Lower leg skin (tissue), 4 donors: Measurements from ENCODE around the gene USP35. TPM values are rescaled to one million over a fixed set of nuclear protein-coding genes. Genes with fewer than 3 reads are reported as not detected.

ENCODE experiments used
- DNase-seq, 2 donors: peaks; one replicate each; pipeline ENCODE4 v3.0.0-alpha.2; 2019; ENCODE audit warnings: low spot score in 2 of 2
- H3K4me3 ChIP-seq: fragments of 200-600 bp; sonication (generic); 2 replicates; pipeline ENCODE4 v1.5.1; 2017; ENCODE audit warnings: mild to moderate bottlenecking, low read depth; ENCODE audit not compliant: poor library complexity, severe bottlenecking
- POLR2A ChIP-seq, 2 donors: fragments of 450-650 bp; IDR thresholded peaks; one replicate each; pipeline ENCODE4 v1.6.1; 2016 to 2017; ENCODE audit warnings: antibody characterized with exemption in 2 of 2, mild to moderate bottlenecking in 1 of 2, moderate library complexity in 1 of 2
- WGBS, 2 donors: methylation state at CpG; one replicate each; pipeline ENCODE4 v1.1.5; 2018; 5-methylcytosine and 5-hydroxymethylcytosine counted together
- intact Hi-C: fragments of 100-400 bp; cut with DNase I; formaldehyde crosslinking; loops from one replicate; pipeline ENCODE4 v1.15.0; 2023; ENCODE audit warnings: low total_unique reads
- total RNA-seq, 4 donors: library from RNA; depleted of rRNA; stranded (reverse); fragments of >200 nt; gene quantifications; one replicate each; pipeline ENCODE4 v1.1.0, GENCODE V29; 2016
- TF ChIP-seq, protein P1 (sequence below), 3 donors: fragments of 450-650 bp; IDR thresholded peaks; one replicate each; pipeline ENCODE4 v1.5.1; 2016; ENCODE audit warnings: antibody characterized with exemption in 3 of 3, mild to moderate bottlenecking in 3 of 3, moderate library complexity in 2 of 3

USP35 gene
- total RNA-seq, 4 donors from 2014 or later, result 3.0 to 4.0 (median 3.5) TPM

DNA sequence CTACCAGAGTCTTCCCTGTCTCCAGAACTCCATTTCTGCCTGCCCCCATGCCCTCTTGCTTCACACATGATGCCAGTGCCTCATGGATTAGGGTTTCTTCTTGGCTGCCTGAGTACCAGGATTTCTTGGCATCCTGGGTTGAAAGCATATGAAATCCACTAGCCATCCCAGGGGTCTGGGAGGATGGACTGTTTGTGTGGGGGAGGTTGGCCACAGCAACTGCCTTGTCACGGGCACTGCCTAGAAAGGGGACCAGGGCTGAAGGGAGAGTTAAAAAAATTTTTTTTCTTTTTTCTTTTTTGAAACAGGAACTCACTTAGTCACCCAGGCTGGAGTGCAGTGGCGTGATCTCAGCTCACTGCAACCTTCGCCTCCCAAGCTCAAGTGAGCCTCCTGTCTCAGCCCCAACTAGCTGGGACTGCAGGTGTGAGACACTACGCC is 4.2 kb downstream of the USP35 start:
- no peak for TF ChIP-seq POLR2A (IDR thresholded peaks at IDR 0.05)
- TF ChIP-seq, protein P1, sequence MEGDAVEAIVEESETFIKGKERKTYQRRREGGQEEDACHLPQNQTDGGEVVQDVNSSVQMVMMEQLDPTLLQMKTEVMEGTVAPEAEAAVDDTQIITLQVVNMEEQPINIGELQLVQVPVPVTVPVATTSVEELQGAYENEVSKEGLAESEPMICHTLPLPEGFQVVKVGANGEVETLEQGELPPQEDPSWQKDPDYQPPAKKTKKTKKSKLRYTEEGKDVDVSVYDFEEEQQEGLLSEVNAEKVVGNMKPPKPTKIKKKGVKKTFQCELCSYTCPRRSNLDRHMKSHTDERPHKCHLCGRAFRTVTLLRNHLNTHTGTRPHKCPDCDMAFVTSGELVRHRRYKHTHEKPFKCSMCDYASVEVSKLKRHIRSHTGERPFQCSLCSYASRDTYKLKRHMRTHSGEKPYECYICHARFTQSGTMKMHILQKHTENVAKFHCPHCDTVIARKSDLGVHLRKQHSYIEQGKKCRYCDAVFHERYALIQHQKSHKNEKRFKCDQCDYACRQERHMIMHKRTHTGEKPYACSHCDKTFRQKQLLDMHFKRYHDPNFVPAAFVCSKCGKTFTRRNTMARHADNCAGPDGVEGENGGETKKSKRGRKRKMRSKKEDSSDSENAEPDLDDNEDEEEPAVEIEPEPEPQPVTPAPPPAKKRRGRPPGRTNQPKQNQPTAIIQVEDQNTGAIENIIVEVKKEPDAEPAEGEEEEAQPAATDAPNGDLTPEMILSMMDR (IDR thresholded peaks at IDR 0.05), result no peak
- intact Hi-C loops, result no loop called here
- 84 to 91% methylated on average over 4 of the region's 4 CpGs for WGBS, 2 donors
- no peak overlapping the region for H3K4me3 ChIP-seq
- no peak for DNase-seq

GRCh38 chr11:78193806-78194205 is 5.1 kb downstream of the USP35 start:
- no peak for TF ChIP-seq POLR2A (IDR thresholded peaks at IDR 0.05)
- TF ChIP-seq, protein P1 (IDR thresholded peaks at IDR 0.05), result no peak
- intact Hi-C loops, result no loop called here
- WGBS, 2 donors, result 90 to 94% methylated on average over 8 of the region's 8 CpGs
- no peak for DNase-seq
- H3K4me3 ChIP-seq, result no peak overlapping the region

DNA sequence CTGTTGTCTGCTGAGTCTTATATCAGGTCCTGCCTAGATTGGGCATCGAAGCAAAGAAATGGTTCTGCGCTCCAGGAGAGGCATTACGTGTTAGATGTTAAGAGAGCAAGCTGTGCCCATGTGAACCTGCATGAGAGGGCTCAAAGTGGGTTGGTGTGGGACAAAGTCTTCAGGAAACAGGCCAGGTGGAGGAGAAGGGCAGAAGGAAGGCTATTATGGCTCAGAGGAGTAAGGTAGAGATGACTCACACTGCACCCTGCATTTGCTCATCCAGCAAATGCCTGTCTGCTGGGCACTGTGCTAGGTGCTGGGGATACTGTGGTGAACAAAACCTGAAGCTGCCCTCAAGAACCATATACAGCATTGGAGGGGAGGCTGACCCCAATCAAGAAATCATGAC is 5.8 kb downstream of the USP35 start:
- no peak for TF ChIP-seq POLR2A (IDR thresholded peaks at IDR 0.05)
- no peak overlapping the region for H3K4me3 ChIP-seq
- WGBS, 2 donors, result 92 to 93% methylated on average over 3 of the region's 3 CpGs
- DNase-seq, result no peak
- intact Hi-C loops, result no loop called here

DNA sequence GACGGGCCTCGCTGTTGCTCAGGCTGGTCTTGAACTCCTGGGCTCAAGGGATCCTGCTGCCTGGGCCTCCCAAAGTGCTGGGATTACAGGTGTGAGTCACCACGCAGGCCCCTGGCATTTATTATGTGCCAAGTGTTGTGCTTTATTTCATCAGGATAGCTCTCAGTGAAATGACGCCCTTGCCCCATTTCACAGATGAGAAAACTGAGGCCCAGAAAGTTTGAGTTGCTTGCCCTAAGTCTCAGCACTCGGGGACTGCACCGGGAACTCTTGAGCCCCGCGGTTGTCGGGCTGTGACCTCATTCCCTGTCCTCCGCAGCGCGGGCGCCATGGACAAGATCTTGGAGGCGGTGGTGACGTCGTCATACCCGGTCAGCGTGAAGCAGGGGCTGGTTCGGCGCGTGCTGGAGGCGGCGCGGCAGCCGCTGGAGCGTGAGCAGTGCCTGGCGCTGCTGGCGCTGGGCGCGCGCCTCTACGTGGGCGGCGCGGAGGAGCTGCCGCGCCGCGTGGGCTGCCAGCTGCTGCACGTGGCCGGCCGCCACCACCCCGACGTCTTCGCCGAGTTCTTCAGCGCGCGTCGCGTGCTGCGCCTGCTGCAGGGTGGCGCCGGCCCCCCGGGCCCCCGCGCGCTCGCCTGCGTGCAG is 7.3 kb downstream of the USP35 start:
- DNase-seq, result no peak
- 57 to 72% methylated on average over 43 to 47 of the region's 60 CpGs for WGBS, 2 donors
- intact Hi-C loops, result no loop called here
- no peak overlapping the region for H3K4me3 ChIP-seq
- no peak for TF ChIP-seq POLR2A (IDR thresholded peaks at IDR 0.05)
- TF ChIP-seq, protein P1 (IDR thresholded peaks at IDR 0.05), result no peak

DNA sequence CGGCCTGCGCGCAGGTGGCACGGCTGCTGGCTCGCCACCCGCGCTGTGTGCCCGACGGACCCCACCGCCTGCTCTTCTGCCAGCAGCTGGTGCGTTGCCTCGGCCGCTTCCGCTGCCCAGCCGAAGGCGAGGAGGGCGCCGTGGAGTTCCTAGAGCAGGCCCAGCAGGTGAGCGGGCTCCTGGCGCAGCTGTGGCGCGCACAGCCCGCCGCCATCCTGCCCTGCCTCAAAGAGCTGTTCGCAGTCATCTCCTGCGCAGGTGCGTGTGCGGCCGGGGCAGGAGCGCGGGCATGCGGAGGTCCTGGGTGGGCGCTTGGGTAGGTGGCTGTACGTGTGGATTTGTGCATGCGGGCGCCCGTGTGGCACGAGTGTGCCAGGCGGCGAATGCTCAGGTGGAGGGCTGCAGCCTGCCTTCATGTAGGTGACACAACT is 8.0 kb downstream of the USP35 start:
- no peak for DNase-seq
- intact Hi-C loops, result no loop called here
- 88 to 89% methylated on average over 30 to 40 of the region's 40 CpGs for WGBS, 2 donors
- no peak overlapping the region for H3K4me3 ChIP-seq
- TF ChIP-seq, protein P1 (IDR thresholded peaks at IDR 0.05), result no peak
- TF ChIP-seq POLR2A (IDR thresholded peaks at IDR 0.05), result no peak

GRCh38 chr11:78197816-78198215 is 9.1 kb downstream of the USP35 start:
- no peak overlapping the region for H3K4me3 ChIP-seq
- TF ChIP-seq, protein P1 (IDR thresholded peaks at IDR 0.05), result no peak
- intact Hi-C loops, result no loop called here
- WGBS, 2 donors, result 73 to 90% methylated on average over 4 to 8 of the region's 8 CpGs
- DNase-seq, result no peak
